H9 (cell line): ENCODE results near the gene TRIM24. TPM values are rescaled to one million over a fixed set of nuclear protein-coding genes. Genes with fewer than 3 reads are reported as not detected.

Experiments
- DNase-seq: peaks from one replicate; pipeline ENCODE4 v3.0.0-alpha.2; 2017
- H2AFZ ChIP-seq: one replicate; pipeline ENCODE4 v1.6.1; 2013; ENCODE audit warnings: mild to moderate bottlenecking, low read length, control low read depth, moderate library complexity
- H2AK5ac ChIP-seq: 2 replicates; pipeline ENCODE4 v1.6.1; 2013; ENCODE audit warnings: low read length, control low read depth, mixed read lengths; ENCODE audit not compliant: insufficient read length
- H2BK120ac ChIP-seq: one replicate; pipeline ENCODE4 v1.6.1; 2013; ENCODE audit warnings: low read depth, mild to moderate bottlenecking, low read length, control low read depth, inconsistent platforms; ENCODE audit not compliant: poor library complexity, severe bottlenecking
- H2BK12ac ChIP-seq: 2 replicates; pipeline ENCODE4 v1.6.1; 2013; ENCODE audit warnings: low read length, control low read depth, mixed read lengths, low read depth; ENCODE audit not compliant: insufficient read length
- H2BK15ac ChIP-seq: 2 replicates; pipeline ENCODE4 v1.6.1; 2013; ENCODE audit warnings: low read depth, low read length, control low read depth
- H2BK20ac ChIP-seq: one replicate; pipeline ENCODE4 v1.6.1; 2013; ENCODE audit warnings: low read depth, mild to moderate bottlenecking, low read length, control low read depth, inconsistent platforms; ENCODE audit not compliant: poor library complexity, severe bottlenecking
- H2BK5ac ChIP-seq: 2 replicates; pipeline ENCODE4 v1.6.1; 2013; ENCODE audit warnings: low read length, control low read depth, mixed read lengths; ENCODE audit not compliant: insufficient read length
- H3K14ac ChIP-seq: 2 replicates; pipeline ENCODE4 v1.6.1; 2013; ENCODE audit warnings: low read length, control low read depth; ENCODE audit not compliant: insufficient read depth
- H3K18ac ChIP-seq: 2 replicates; pipeline ENCODE4 v1.6.1; 2013; ENCODE audit warnings: low read depth, mild to moderate bottlenecking, mixed read lengths, low read length, control low read depth; ENCODE audit not compliant: insufficient read length
- H3K23ac ChIP-seq: 2 replicates; pipeline ENCODE4 v1.6.1; 2013; ENCODE audit warnings: low read length, control low read depth, mixed read lengths, low read depth; ENCODE audit not compliant: insufficient read length
- H3K23me2 ChIP-seq: 2 replicates; pipeline ENCODE4 v1.6.1; 2013; ENCODE audit warnings: low read depth, mild to moderate bottlenecking, mixed read lengths, low read length, control low read depth; ENCODE audit not compliant: insufficient read length, poor library complexity, severe bottlenecking
- H3K27ac ChIP-seq: 2 replicates; pipeline ENCODE4 v1.5.1; 2013; ENCODE audit warnings: low read length, control low read depth, mixed read lengths, low read depth; ENCODE audit not compliant: insufficient read length
- H3K27me3 ChIP-seq: 2 replicates; pipeline ENCODE4 v1.6.1; 2013; ENCODE audit warnings: low read length, control low read depth, inconsistent platforms; ENCODE audit not compliant: insufficient read depth
- H3K4ac ChIP-seq: 2 replicates; pipeline ENCODE4 v1.6.1; 2013; ENCODE audit warnings: low read depth, mild to moderate bottlenecking, control low read depth, inconsistent platforms, low read length, moderate library complexity
- H3K4me1 ChIP-seq: 2 replicates; pipeline ENCODE4 v1.6.1; 2013; ENCODE audit warnings: low read length, control low read depth, inconsistent platforms; ENCODE audit not compliant: insufficient read depth
- H3K4me2 ChIP-seq: 2 replicates; pipeline ENCODE4 v1.6.1; 2013; ENCODE audit warnings: low read length, control low read depth, mixed read lengths; ENCODE audit not compliant: insufficient read length, insufficient read depth
- H3K56ac ChIP-seq: 2 replicates; pipeline ENCODE4 v1.6.1; 2013; ENCODE audit warnings: low read depth, mild to moderate bottlenecking, mixed read lengths, low read length, control low read depth; ENCODE audit not compliant: insufficient read length
- H3K79me1 ChIP-seq: 2 replicates; pipeline ENCODE4 v1.6.1; 2013; ENCODE audit warnings: low read depth, mild to moderate bottlenecking, moderate library complexity, low read length, control low read depth, inconsistent platforms; ENCODE audit not compliant: insufficient read depth, poor library complexity, severe bottlenecking
- H3K79me2 ChIP-seq: 2 replicates; pipeline ENCODE4 v1.6.1; 2013; ENCODE audit warnings: low read length, control low read depth, inconsistent platforms; ENCODE audit not compliant: insufficient read depth
- H3K9ac ChIP-seq: 2 replicates; pipeline ENCODE4 v1.6.1; 2013; ENCODE audit warnings: low read length, control low read depth, mixed read lengths; ENCODE audit not compliant: insufficient read length; ENCODE audit errors: extremely low read depth
- H3K9me3 ChIP-seq: one replicate; pipeline ENCODE4 v1.6.1; 2013; ENCODE audit warnings: low read depth, low read length, inconsistent platforms; ENCODE audit not compliant: control insufficient read depth
- H3T11ph ChIP-seq: one replicate; pipeline ENCODE4 v1.6.1; 2013; ENCODE audit warnings: mild to moderate bottlenecking, low read length, control low read depth, inconsistent platforms
- H4K20me1 ChIP-seq: one replicate; pipeline ENCODE4 v1.6.1; 2013; ENCODE audit not compliant: control insufficient read depth, insufficient read length, insufficient read depth
- H4K5ac ChIP-seq: 2 replicates; pipeline ENCODE4 v1.6.1; 2013; ENCODE audit warnings: low read depth, mild to moderate bottlenecking, mixed read lengths, low read length, control low read depth; ENCODE audit not compliant: insufficient read length
- H4K8ac ChIP-seq: replicated peaks from 2 replicates; pipeline ENCODE4 v1.6.1; 2013; ENCODE audit warnings: low read length, control low read depth, mixed read lengths, low read depth; ENCODE audit not compliant: insufficient read length
- H4K91ac ChIP-seq: 2 replicates; pipeline ENCODE4 v1.6.1; 2013; ENCODE audit warnings: low read depth, mild to moderate bottlenecking, moderate library complexity, mixed read lengths, low read length, control low read depth; ENCODE audit not compliant: insufficient read length
- H3K27ac Mint-ChIP-seq, 3 experiments: 2 replicates in 2 of 3; 3 replicates in 1 of 3; pipeline ENCODE4 v1.8.0; 2020 to 2021; ENCODE audit warnings: mixed read lengths in 3 of 3, mild to moderate bottlenecking in 1 of 3, moderate library complexity in 1 of 3
- H3K27me3 Mint-ChIP-seq: 2 replicates; pipeline ENCODE4 v1.8.0; 2021; ENCODE audit warnings: low read depth, mild to moderate bottlenecking, moderate library complexity, mixed read lengths
- H3K36me3 Mint-ChIP-seq, 3 experiments: 2 replicates in 2 of 3; 3 replicates in 1 of 3; pipeline ENCODE4 v1.8.0; 2020 to 2021; ENCODE audit warnings: low read depth in 3 of 3, mixed read lengths in 3 of 3; ENCODE audit not compliant: insufficient read depth in 1 of 3
- H3K4me1 Mint-ChIP-seq, 2 experiments: 2 replicates each; pipeline ENCODE4 v1.8.0; 2020; ENCODE audit warnings: mixed read lengths in 2 of 2
- H3K4me3 Mint-ChIP-seq, 2 experiments: 2 replicates in 1 of 2; 3 replicates in 1 of 2; pipeline ENCODE4 v1.8.0; 2020 to 2021; ENCODE audit warnings: mild to moderate bottlenecking in 2 of 2, mixed read lengths in 2 of 2, moderate library complexity in 1 of 2
- H3K9me3 Mint-ChIP-seq, 2 experiments: 2 replicates in 1 of 2; 3 replicates in 1 of 2; pipeline ENCODE4 v1.8.0; 2020; ENCODE audit warnings: mild to moderate bottlenecking in 2 of 2, mixed read lengths in 2 of 2, moderate library complexity in 1 of 2
- CTCF ChIP-seq: fragments of 200-600 bp; sonication (generic); conservative IDR thresholded peaks from 3 replicates; pipeline ENCODE4 v1.8.0; 2021; ENCODE audit warnings: antibody characterized with exemption, mild to moderate bottlenecking
- WGBS: extraction: QIAGEN DNeasy Blood & Tissue Kit; methylation state at CpG from one replicate; pipeline ENCODE4 v1.1.7; 2013; ENCODE audit warnings: missing lambda C conversion rate, low lambda C conversion rate, mixed read lengths; ENCODE audit not compliant: insufficient read length; ENCODE audit errors: extremely low coverage; 5-methylcytosine and 5-hydroxymethylcytosine counted together
- total RNA-seq: library from RNA; stranded (reverse); gene quantifications from 2 replicates; pipeline ENCODE4 v1.2.1, GENCODE V29; 2021

The TRIM24 gene
- total RNA-seq, 1 experiment from 2014 or later, result 260 TPM

- H3K79me1 ChIP-seq, result no peaks in the 10 kb centered on the region
- H3K4ac ChIP-seq, result no peak overlapping the region
- no CpG with 5 or more reads among the region's 11 CpGs for WGBS
- H2AK5ac ChIP-seq, result no peak overlapping the region
- DNase-seq, result no peak
- no peak overlapping the region for H4K8ac ChIP-seq
- no peak for TF ChIP-seq CTCF
- no peak overlapping the region for H2BK5ac ChIP-seq
- no peak overlapping the region for H3K23ac ChIP-seq
- H4K5ac ChIP-seq, result no peak overlapping the region
- no peak overlapping the region for H2BK12ac ChIP-seq
- Mint-ChIP-seq H3K36me3 (peaks cover 21 to 54% (median 51%) of the 10 kb centered on the region in 3 experiments), H3K27ac (peak overlapping the region in 2 of 3 experiments; percentile 37 to 88; a peak in 4 of 7 replicates), H3K4me1 (peaks cover 61 to 72% of the 10 kb centered on the region in 2 experiments), H3K27me3 (no peaks in the 10 kb centered on the region), H3K9me3 (peaks cover 4 to 8% of the 10 kb centered on the region in 2 experiments; a peak in 3 of 5 replicates), H3K4me3 (no peak overlapping the region)
- no peak overlapping the region for H3K14ac ChIP-seq
- H3K79me2 ChIP-seq, result peaks cover 74% of the 10 kb centered on the region
- H3K4me2 ChIP-seq, result no peak overlapping the region
- no peaks in the 10 kb centered on the region for H3K9me3 ChIP-seq
- no peaks in the 10 kb centered on the region for H3K27me3 ChIP-seq
- no peak overlapping the region for H3K9ac ChIP-seq
- H3T11ph ChIP-seq, result no peak overlapping the region
- H2BK20ac ChIP-seq, result no peak overlapping the region
- no peak overlapping the region for H2BK120ac ChIP-seq
- no peaks in the 10 kb centered on the region for H4K20me1 ChIP-seq
- H3K23me2 ChIP-seq, result no peaks in the 10 kb centered on the region
- H4K91ac ChIP-seq, result no peak overlapping the region
- no peak overlapping the region for H2AFZ ChIP-seq
- no peak overlapping the region for H3K27ac ChIP-seq
- H3K56ac ChIP-seq, result no peak overlapping the region
- H3K18ac ChIP-seq, result no peak overlapping the region
- no peaks in the 10 kb centered on the region; the same call in 1 of the 2 replicates for H3K4me1 ChIP-seq
- H2BK15ac ChIP-seq, result no peak overlapping the region
These were observed 21.7 kb downstream of the TRIM24 start for GRCh38 chr7:138481447-138482380.
